IMR-90 (cell line): ENCODE data around the gene ADCY5. TPM values are rescaled to one million over a fixed set of nuclear protein-coding genes. Genes with fewer than 3 reads are reported as not detected.

Source experiments
- ATAC-seq: fragments of 200-7000 bp; cut with Tn5 transposase; 2 replicates; pipeline ENCODE4 v1.9.1; 2020; ENCODE audit warnings: low read depth, mild to moderate bottlenecking, moderate library complexity
- BruUV-seq: library from RNA; stranded (reverse); fragments of 400-500 nt; replicated peaks from 2 replicates; lab custom pipeline; 2021; lab: Mats Ljungman, UMichigan
- CTCF ChIA-PET: fragments of 300-600 bp; formaldehyde crosslinking; extraction: SDS; loops from one replicate; lab custom pipeline; 2021; ENCODE audit warnings: antibody characterized with exemption; lab: Yijun Ruan, JAX
- POLR2A ChIA-PET: fragments of 300-600 bp; sonication (Branson Sonifier 250); formaldehyde crosslinking; loops from one replicate; lab custom pipeline; 2022; ENCODE audit warnings: antibody characterized with exemption; ENCODE audit not compliant: unreplicated experiment; lab: Charles Lee
- DNase-seq: peaks from one replicate; pipeline ENCODE4 v3.0.0; 2013
- H2AFZ ChIP-seq: replicated peaks from 2 replicates; pipeline ENCODE3; 2013; ENCODE audit warnings: low read length, mild to moderate bottlenecking; ENCODE audit not compliant: poor library complexity
- H2AK5ac ChIP-seq: 2 replicates; pipeline ENCODE4 v1.6.1; 2013; ENCODE audit warnings: low read depth, low read length, inconsistent platforms
- H2AK9ac ChIP-seq: replicated peaks from 2 replicates; pipeline ENCODE3; 2013; ENCODE audit warnings: mild to moderate bottlenecking, low read depth, low read length, moderate library complexity; ENCODE audit not compliant: poor library complexity
- H2BK120ac ChIP-seq: 2 replicates; pipeline ENCODE4 v1.6.1; 2013; ENCODE audit warnings: low read depth, low read length, inconsistent platforms
- H2BK15ac ChIP-seq: 3 replicates; pipeline ENCODE4 v1.6.1; 2013; ENCODE audit warnings: low read depth, low read length, inconsistent platforms
- H2BK20ac ChIP-seq: 2 replicates; pipeline ENCODE4 v1.6.1; 2013; ENCODE audit warnings: low read depth, mild to moderate bottlenecking, inconsistent platforms, low read length, moderate library complexity
- H2BK5ac ChIP-seq: 2 replicates; pipeline ENCODE4 v1.6.1; 2013; ENCODE audit warnings: mild to moderate bottlenecking, low read depth, low read length, inconsistent platforms; ENCODE audit not compliant: poor library complexity, severe bottlenecking
- H3K14ac ChIP-seq: replicated peaks from 2 replicates; pipeline ENCODE4 v1.6.1; 2013; ENCODE audit warnings: low read depth, low read length, inconsistent platforms
- H3K18ac ChIP-seq: 2 replicates; pipeline ENCODE4 v1.6.1; 2013; ENCODE audit warnings: low read depth, low read length, control low read depth
- H3K23ac ChIP-seq: 2 replicates; pipeline ENCODE4 v1.6.1; 2013; ENCODE audit warnings: low read depth, low read length, inconsistent platforms
- H3K27ac ChIP-seq: 2 replicates; pipeline ENCODE4 v1.5.1; 2013; ENCODE audit warnings: mild to moderate bottlenecking, control low read depth, low read length; ENCODE audit not compliant: insufficient read depth
- H3K27me3 ChIP-seq: 2 replicates; pipeline ENCODE4 v1.6.1; 2013; ENCODE audit warnings: low read length; ENCODE audit not compliant: control insufficient read depth, insufficient read depth
- H3K36me3 ChIP-seq: 2 replicates; pipeline ENCODE4 v1.6.1; 2013; ENCODE audit warnings: low read length, mixed read lengths; ENCODE audit not compliant: control insufficient read depth, insufficient read depth
- H3K4ac ChIP-seq: 2 replicates; pipeline ENCODE4 v1.6.1; 2013; ENCODE audit warnings: low read depth, low read length, inconsistent platforms
- H3K4me1 ChIP-seq: 2 replicates; pipeline ENCODE4 v1.6.1; 2013; ENCODE audit warnings: low read length, mixed read lengths; ENCODE audit not compliant: control insufficient read depth, insufficient read depth
- H3K4me2 ChIP-seq: 2 replicates; pipeline ENCODE4 v1.6.1; 2013; ENCODE audit warnings: low read depth, mild to moderate bottlenecking, control low read depth, low read length, moderate library complexity
- H3K4me3 ChIP-seq: 2 replicates; pipeline ENCODE4 v1.5.1; 2013; ENCODE audit warnings: low read depth, mild to moderate bottlenecking, control low read depth, low read length, moderate library complexity; ENCODE audit not compliant: insufficient read depth
- H3K56ac ChIP-seq: 2 replicates; pipeline ENCODE4 v1.6.1; 2013; ENCODE audit warnings: low read length, inconsistent platforms; ENCODE audit not compliant: insufficient read depth; ENCODE audit errors: extremely low read depth
- H3K79me1 ChIP-seq, 2 experiments: 2 replicates each; pipeline ENCODE4 v1.6.1; 2013; ENCODE audit warnings: low read length in 2 of 2, inconsistent platforms in 1 of 2, low read depth in 1 of 2
- H3K9ac ChIP-seq: 2 replicates; pipeline ENCODE4 v1.6.1; 2013; ENCODE audit warnings: low read depth, low read length, control low read depth
- H3K9me1 ChIP-seq: 2 replicates; pipeline ENCODE4 v1.6.1; 2013; ENCODE audit warnings: low read length, inconsistent platforms; ENCODE audit not compliant: insufficient read depth
- H3K9me3 ChIP-seq: 2 replicates; pipeline ENCODE4 v1.6.1; 2013; ENCODE audit warnings: low read length; ENCODE audit not compliant: control insufficient read depth, insufficient read depth
- H4K20me1 ChIP-seq: 2 replicates; pipeline ENCODE4 v1.6.1; 2013; ENCODE audit warnings: low read length, inconsistent platforms; ENCODE audit not compliant: insufficient read depth
- H4K5ac ChIP-seq: 2 replicates; pipeline ENCODE4 v1.6.1; 2013; ENCODE audit warnings: mild to moderate bottlenecking, low read depth, low read length, control low read depth
- H4K8ac ChIP-seq, 2 experiments: 2 replicates each; pipeline ENCODE4 v1.6.1; 2013; ENCODE audit warnings: low read depth in 2 of 2, low read length in 2 of 2, control low read depth in 1 of 2, inconsistent platforms in 1 of 2
- H4K91ac ChIP-seq: 2 replicates; pipeline ENCODE4 v1.6.1; 2013; ENCODE audit warnings: low read depth, low read length, inconsistent platforms; ENCODE audit not compliant: insufficient read depth
- BHLHE40 ChIP-seq: fragments of 150-350 bp; IDR thresholded peaks from 2 replicates; pipeline ENCODE4 v1.6.1; 2016; ENCODE audit warnings: mild to moderate bottlenecking, low read depth, low read length
- CEBPB ChIP-seq: IDR thresholded peaks from 2 replicates; pipeline ENCODE4 v1.6.1; 2012; ENCODE audit warnings: low read depth, low read length, improper control_type of control experiment
- CHD1 ChIP-seq: IDR thresholded peaks from 2 replicates; pipeline ENCODE4 v1.6.1; 2012; ENCODE audit warnings: low read depth, low read length, improper control_type of control experiment
- FOS ChIP-seq: fragments of 150-350 bp; IDR thresholded peaks from 2 replicates; pipeline ENCODE4 v1.6.1; 2016; ENCODE audit warnings: low read depth, low read length
- MAFK ChIP-seq: IDR thresholded peaks from 2 replicates; pipeline ENCODE4 v1.6.1; 2012; ENCODE audit warnings: low read depth, low read length, improper control_type of control experiment
- MAZ ChIP-seq: IDR thresholded peaks from 2 replicates; pipeline ENCODE4 v1.6.1; 2012; ENCODE audit warnings: low read depth, mild to moderate bottlenecking, low read length, improper control_type of control experiment, moderate library complexity, borderline replicate concordance
- MXI1 ChIP-seq: IDR thresholded peaks from 2 replicates; pipeline ENCODE4 v1.6.1; 2012; ENCODE audit warnings: low read depth, mild to moderate bottlenecking, low read length, moderate library complexity, borderline replicate concordance
- POLR2A ChIP-seq: IDR thresholded peaks from 2 replicates; pipeline ENCODE4 v1.6.1; 2012; ENCODE audit warnings: mild to moderate bottlenecking, low read depth, low read length
- RAD21 ChIP-seq: IDR thresholded peaks from 2 replicates; pipeline ENCODE4 v1.6.1; 2012; ENCODE audit warnings: low read length, improper control_type of control experiment
- RCOR1 ChIP-seq: IDR thresholded peaks from 2 replicates; pipeline ENCODE4 v1.6.1; 2012; ENCODE audit warnings: mild to moderate bottlenecking, low read length, improper control_type of control experiment; ENCODE audit not compliant: insufficient replicate concordance
- SMC3 ChIP-seq: fragments of 150-350 bp; IDR thresholded peaks from 2 replicates; pipeline ENCODE4 v1.6.1; 2016; ENCODE audit warnings: low read depth, mild to moderate bottlenecking, antibody characterized with exemption, low read length, moderate library complexity
- WGBS, 2 experiments: methylation state at CpG; one replicate each; pipeline versions ENCODE4 v1.1.5 to v1.1.7; 2013; ENCODE audit warnings: missing lambda C conversion rate in 2 of 2; ENCODE audit not compliant: insufficient read length in 1 of 2; ENCODE audit errors: extremely low coverage in 2 of 2; 5-methylcytosine and 5-hydroxymethylcytosine counted together
- dilution Hi-C: fragments of 300-500 bp; cut with HindIII; formaldehyde crosslinking; loops from one replicate; pipeline ENCODE4 v1.14.3; 2018; ENCODE audit warnings: low sequenced_read_pairs; ENCODE audit not compliant: unreplicated experiment
- in situ Hi-C: fragments of 300-500 bp; cut with MboI; formaldehyde crosslinking; loops from 3 replicates; pipeline ENCODE4 v1.14.3; 2019; ENCODE audit warnings: low sequenced_read_pairs, inconsistent platforms, mixed read lengths
- intact Hi-C: fragments of 100-400 bp; cut with micrococcal nuclease; formaldehyde crosslinking; loops from 2 replicates; pipeline ENCODE4 v1.10.0; 2022
- polyA plus RNA-seq, 3 experiments: library from polyadenylated mRNA; depleted of rRNA; stranded (reverse); fragments of >200 nt; gene quantifications; 2 replicates each; pipeline ENCODE4 v1.2.3, GENCODE V29; 2012; ENCODE audit warnings: low replicate concordance in 1 of 3
- total RNA-seq: library from RNA; depleted of rRNA; stranded (reverse); fragments of >200 nt; gene quantifications from 2 replicates; pipeline ENCODE4 v1.2.3, GENCODE V29; 2012
- TF ChIP-seq, protein P1 (sequence below): fragments of 150-350 bp; IDR thresholded peaks from 2 replicates; pipeline ENCODE4 v1.6.1; 2016; ENCODE audit warnings: low read depth, mild to moderate bottlenecking, low read length, moderate library complexity, borderline replicate concordance
- TF ChIP-seq, protein P2 (sequence below): conservative IDR thresholded peaks from 2 replicates; pipeline ENCODE4 v1.5.1; 2012; ENCODE audit warnings: mild to moderate bottlenecking, low read depth, low read length, improper control_type of control experiment
- TF ChIP-seq, protein P3 (sequence below): fragments of 150-350 bp; IDR thresholded peaks from 2 replicates; pipeline ENCODE4 v1.6.1; 2017; ENCODE audit warnings: mild to moderate bottlenecking, antibody characterized with exemption, low read length, low read depth

ADCY5 gene
- total and polyA plus RNA-seq, 2 of the 4 experiments (the other 2 are of a cell fraction): 0.14 to 0.18 TPM

DNA sequence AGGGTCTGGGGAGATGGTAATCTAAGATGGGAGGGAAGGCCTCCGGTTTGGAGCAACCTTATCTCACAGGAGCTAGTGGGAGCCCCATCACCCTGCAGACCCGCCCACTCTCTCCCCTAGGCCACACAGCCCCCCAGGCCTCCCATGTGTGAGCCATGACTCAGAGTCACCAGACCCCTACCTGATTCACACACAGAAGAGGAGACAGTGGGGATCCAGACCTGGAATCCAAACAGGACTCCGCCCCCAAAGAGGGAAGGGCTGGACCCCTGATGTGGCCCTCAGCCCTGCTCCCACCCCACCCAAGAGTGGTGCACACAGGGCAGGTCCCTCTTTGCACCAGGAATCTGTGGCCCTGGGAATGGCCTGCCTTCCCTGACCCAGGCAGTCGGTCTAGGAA, 97.4 kb downstream of the ADCY5 start:
- Histone ChIP-seq H2AK9ac (no peak overlapping the region), H3K18ac (no peak overlapping the region), H2AFZ (no peak overlapping the region), H3K23ac (no peak overlapping the region), H2AK5ac (no peak overlapping the region), H3K36me3 (no peaks in the 10 kb centered on the region), H4K8ac (no peak overlapping the region), H3K4me1 (no peaks in the 10 kb centered on the region), H3K9me3 (no peaks in the 10 kb centered on the region), H2BK5ac (no peak overlapping the region), H3K9ac (no peak overlapping the region), H4K5ac (no peak overlapping the region), H3K9me1 (no peaks in the 10 kb centered on the region), H3K56ac (no peak overlapping the region), H3K4me3 (no peak overlapping the region), H2BK120ac (no peak overlapping the region), H3K79me1 (no peaks in the 10 kb centered on the region), H2BK20ac (no peak overlapping the region), H3K14ac (no peak overlapping the region), H3K4me2 (no peak overlapping the region), H4K91ac (no peak overlapping the region), H3K4ac (no peak overlapping the region), H3K27ac (no peak overlapping the region), H4K20me1 (no peaks in the 10 kb centered on the region), H3K27me3 (peaks cover 53% of the 10 kb centered on the region), H2BK15ac (no peak overlapping the region)
- no TSS peak for BruUV-seq
- WGBS, 2 experiments: no CpG with 5 or more reads among the region's 4 CpGs
- ChIA-PET POLR2A (no interaction called here), CTCF (no interaction called here)
- in situ Hi-C loops (no loop called here), dilution Hi-C loops (no loop called here), intact Hi-C loops (no loop called here)
- ATAC-seq (no peak), DNase-seq (no peak)
- no peak for TF ChIP-seq CHD1
- no peak for TF ChIP-seq POLR2A
- TF ChIP-seq MAFK: no peak
- no peak for TF ChIP-seq FOS
- TF ChIP-seq SMC3: no peak
- no peak for TF ChIP-seq CEBPB
- TF ChIP-seq, protein P1, sequence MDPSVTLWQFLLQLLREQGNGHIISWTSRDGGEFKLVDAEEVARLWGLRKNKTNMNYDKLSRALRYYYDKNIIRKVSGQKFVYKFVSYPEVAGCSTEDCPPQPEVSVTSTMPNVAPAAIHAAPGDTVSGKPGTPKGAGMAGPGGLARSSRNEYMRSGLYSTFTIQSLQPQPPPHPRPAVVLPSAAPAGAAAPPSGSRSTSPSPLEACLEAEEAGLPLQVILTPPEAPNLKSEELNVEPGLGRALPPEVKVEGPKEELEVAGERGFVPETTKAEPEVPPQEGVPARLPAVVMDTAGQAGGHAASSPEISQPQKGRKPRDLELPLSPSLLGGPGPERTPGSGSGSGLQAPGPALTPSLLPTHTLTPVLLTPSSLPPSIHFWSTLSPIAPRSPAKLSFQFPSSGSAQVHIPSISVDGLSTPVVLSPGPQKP: no peak
- TF ChIP-seq RAD21: no peak
- no peak for TF ChIP-seq RCOR1
- TF ChIP-seq, protein P2, sequence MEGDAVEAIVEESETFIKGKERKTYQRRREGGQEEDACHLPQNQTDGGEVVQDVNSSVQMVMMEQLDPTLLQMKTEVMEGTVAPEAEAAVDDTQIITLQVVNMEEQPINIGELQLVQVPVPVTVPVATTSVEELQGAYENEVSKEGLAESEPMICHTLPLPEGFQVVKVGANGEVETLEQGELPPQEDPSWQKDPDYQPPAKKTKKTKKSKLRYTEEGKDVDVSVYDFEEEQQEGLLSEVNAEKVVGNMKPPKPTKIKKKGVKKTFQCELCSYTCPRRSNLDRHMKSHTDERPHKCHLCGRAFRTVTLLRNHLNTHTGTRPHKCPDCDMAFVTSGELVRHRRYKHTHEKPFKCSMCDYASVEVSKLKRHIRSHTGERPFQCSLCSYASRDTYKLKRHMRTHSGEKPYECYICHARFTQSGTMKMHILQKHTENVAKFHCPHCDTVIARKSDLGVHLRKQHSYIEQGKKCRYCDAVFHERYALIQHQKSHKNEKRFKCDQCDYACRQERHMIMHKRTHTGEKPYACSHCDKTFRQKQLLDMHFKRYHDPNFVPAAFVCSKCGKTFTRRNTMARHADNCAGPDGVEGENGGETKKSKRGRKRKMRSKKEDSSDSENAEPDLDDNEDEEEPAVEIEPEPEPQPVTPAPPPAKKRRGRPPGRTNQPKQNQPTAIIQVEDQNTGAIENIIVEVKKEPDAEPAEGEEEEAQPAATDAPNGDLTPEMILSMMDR: no peak
- no peak for TF ChIP-seq MAZ
- no peak for TF ChIP-seq BHLHE40
- TF ChIP-seq, protein P3, sequence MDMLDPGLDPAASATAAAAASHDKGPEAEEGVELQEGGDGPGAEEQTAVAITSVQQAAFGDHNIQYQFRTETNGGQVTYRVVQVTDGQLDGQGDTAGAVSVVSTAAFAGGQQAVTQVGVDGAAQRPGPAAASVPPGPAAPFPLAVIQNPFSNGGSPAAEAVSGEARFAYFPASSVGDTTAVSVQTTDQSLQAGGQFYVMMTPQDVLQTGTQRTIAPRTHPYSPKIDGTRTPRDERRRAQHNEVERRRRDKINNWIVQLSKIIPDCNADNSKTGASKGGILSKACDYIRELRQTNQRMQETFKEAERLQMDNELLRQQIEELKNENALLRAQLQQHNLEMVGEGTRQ: no peak
- TF ChIP-seq MXI1: no peak
